PFSK-1 (cell line): ENCODE measurements around the gene TCF12.
A peak's percentile ranks its signal among the peaks of the same experiment; 100 is the strongest.

Experiments
- FOXP2 ChIP-seq: optimal IDR thresholded peaks from 2 replicates; pipeline ENCODE3; 2011; ENCODE audit warnings: borderline replicate concordance, control low read depth, inconsistent platforms; ENCODE audit not compliant: insufficient read depth; ENCODE audit errors: extremely low read length, extremely low read depth
- POLR2AphosphoS5 ChIP-seq: IDR thresholded peaks from 2 replicates; pipeline ENCODE4 v1.6.1; 2012; ENCODE audit warnings: low read depth, mild to moderate bottlenecking, control low read depth, low read length, moderate library complexity
- SIN3A ChIP-seq: IDR thresholded peaks from 2 replicates; pipeline ENCODE4 v1.6.1; 2012; ENCODE audit warnings: mild to moderate bottlenecking, low read length, moderate library complexity, borderline replicate concordance; ENCODE audit not compliant: insufficient read depth
- TAF1 ChIP-seq: IDR thresholded peaks from 2 replicates; pipeline ENCODE4 v1.6.1; 2012; ENCODE audit warnings: low read length, control low read depth, borderline replicate concordance; ENCODE audit not compliant: insufficient read depth
- TF ChIP-seq, protein P1 (sequence below), 2 experiments: IDR thresholded peaks; 2 replicates each; pipeline versions ENCODE4 v1.6.1 to v1.8.0; 2011 to 2012; ENCODE audit warnings: low read depth in 2 of 2, low read length in 2 of 2, control low read depth in 1 of 2, inconsistent platforms in 1 of 2, mild to moderate bottlenecking in 1 of 2, moderate library complexity in 1 of 2; ENCODE audit not compliant: insufficient read depth in 1 of 2

Gene TCF12

DNA sequence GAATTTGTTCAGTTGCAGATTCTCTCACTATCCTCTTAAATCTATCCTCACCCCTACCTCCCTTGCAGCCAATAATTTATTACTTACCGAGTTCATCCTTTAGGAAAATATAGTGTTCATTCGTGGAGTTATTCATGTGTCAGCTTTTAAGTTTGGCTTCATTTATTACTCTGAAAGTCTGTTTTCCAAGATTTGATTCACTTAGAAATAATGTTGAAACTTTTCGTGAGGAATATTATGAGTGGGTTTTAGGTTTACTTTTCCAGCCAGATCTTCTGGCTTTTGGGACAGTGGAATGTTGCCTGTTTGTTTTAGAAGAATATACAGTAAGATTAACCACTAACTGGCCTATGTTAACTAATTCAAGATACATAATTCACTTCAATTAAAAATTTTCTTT lies 296.9 kb downstream of the TCF12 start:
- TF ChIP-seq TAF1: no peak
- no peak for TF ChIP-seq SIN3A

DNA sequence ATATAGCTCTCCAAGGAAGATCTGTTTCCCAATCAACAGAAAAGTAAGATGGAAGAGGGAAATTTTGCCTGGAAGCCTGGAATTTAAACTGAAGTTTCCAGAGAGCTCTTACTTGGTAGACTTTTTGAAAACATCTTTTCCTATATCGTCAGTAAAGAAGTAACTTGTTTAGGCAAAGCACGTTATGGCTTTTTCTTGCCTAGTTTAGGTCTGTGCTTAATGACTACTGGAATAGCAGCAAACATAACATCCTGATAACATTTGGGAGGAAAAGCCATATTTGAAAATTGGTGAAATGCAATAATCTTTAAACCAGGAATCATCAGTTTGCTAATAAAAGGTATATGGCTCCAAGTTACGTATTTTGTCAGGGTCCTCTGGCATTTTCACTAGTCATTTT lies 297.4 kb downstream of the TCF12 start:
- TF ChIP-seq, protein P1, sequence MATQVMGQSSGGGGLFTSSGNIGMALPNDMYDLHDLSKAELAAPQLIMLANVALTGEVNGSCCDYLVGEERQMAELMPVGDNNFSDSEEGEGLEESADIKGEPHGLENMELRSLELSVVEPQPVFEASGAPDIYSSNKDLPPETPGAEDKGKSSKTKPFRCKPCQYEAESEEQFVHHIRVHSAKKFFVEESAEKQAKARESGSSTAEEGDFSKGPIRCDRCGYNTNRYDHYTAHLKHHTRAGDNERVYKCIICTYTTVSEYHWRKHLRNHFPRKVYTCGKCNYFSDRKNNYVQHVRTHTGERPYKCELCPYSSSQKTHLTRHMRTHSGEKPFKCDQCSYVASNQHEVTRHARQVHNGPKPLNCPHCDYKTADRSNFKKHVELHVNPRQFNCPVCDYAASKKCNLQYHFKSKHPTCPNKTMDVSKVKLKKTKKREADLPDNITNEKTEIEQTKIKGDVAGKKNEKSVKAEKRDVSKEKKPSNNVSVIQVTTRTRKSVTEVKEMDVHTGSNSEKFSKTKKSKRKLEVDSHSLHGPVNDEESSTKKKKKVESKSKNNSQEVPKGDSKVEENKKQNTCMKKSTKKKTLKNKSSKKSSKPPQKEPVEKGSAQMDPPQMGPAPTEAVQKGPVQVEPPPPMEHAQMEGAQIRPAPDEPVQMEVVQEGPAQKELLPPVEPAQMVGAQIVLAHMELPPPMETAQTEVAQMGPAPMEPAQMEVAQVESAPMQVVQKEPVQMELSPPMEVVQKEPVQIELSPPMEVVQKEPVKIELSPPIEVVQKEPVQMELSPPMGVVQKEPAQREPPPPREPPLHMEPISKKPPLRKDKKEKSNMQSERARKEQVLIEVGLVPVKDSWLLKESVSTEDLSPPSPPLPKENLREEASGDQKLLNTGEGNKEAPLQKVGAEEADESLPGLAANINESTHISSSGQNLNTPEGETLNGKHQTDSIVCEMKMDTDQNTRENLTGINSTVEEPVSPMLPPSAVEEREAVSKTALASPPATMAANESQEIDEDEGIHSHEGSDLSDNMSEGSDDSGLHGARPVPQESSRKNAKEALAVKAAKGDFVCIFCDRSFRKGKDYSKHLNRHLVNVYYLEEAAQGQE (IDR thresholded peaks at IDR 0.05; ENCODE audit: insufficient read depth in 1 of 2, low read depth in 2 of 2, low read length in 2 of 2): no peak
- TF ChIP-seq POLR2AphosphoS5 (no peak), TAF1 (no peak), SIN3A (no peak), FOXP2 (no peak)

DNA sequence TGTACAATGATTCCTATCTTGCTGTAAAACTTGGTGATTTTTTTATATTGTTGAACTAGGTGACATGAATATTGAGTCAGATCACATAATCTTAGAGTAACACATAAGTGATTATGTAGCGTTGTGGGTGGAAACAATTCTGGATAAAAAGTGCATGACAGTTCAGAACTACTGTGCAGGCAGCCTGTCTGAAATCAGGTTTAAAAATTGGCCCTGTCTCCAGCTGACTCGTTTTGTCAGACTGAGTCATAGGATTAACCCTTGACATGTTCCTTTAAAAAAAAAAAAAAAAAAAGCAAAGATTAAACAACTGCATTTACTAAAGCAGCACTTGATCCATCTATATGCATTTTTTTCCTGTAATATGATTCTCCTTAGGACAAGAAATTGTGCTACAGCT lies 297.8 kb downstream of the TCF12 start:
- no peak for TF ChIP-seq TAF1
- no peak for TF ChIP-seq POLR2AphosphoS5
- TF ChIP-seq, protein P1 (IDR thresholded peaks at IDR 0.05; ENCODE audit: insufficient read depth in 1 of 2, low read depth in 2 of 2, low read length in 2 of 2): no peak
- TF ChIP-seq SIN3A: peak; percentile 61; the same call in 1 of the 2 replicates

DNA sequence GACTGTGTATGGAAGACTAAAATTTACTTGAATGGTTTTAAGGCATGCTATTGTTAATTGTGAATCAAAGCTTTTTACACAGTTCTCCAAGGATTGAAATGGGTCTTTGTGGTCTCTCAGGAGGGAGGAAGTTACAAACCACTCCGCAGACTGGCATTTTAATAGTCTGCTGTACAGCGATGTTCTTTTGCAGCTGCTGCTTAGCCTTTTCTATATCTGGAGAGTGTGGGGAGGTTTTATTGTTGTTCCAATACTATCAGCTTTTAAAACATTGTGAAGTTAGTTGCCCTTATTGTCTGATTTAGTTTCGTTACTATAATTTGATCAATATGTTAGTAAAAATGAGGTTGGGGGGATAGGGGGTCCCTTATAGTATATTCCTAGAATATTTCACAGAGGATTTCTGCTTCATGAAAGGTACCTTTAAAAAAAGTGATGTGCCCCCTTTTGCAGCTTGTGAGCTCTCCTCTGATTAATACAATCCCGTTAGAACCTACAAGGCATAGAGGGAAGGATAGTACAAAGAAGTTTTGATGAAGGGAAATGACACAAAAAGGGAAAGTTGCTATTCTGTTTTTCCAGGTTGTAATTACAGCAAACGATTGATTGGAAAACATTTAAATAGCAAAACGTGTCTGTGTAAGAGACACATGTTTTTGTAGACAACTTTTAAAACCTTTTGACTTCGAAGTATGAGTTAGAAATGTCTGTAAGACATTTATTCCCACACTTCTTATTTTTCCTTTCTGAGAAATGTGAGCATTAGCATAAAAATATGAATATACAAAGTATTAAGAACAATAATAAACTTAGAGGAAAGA lies 299.5 kb downstream of the TCF12 start:
- TF ChIP-seq, protein P1 (IDR thresholded peaks at IDR 0.05; ENCODE audit: insufficient read depth in 1 of 2, low read depth in 2 of 2, low read length in 2 of 2): no peak
- TF ChIP-seq TAF1: no peak
- no peak for TF ChIP-seq SIN3A
- no peak for TF ChIP-seq FOXP2
- TF ChIP-seq POLR2AphosphoS5: no peak

DNA sequence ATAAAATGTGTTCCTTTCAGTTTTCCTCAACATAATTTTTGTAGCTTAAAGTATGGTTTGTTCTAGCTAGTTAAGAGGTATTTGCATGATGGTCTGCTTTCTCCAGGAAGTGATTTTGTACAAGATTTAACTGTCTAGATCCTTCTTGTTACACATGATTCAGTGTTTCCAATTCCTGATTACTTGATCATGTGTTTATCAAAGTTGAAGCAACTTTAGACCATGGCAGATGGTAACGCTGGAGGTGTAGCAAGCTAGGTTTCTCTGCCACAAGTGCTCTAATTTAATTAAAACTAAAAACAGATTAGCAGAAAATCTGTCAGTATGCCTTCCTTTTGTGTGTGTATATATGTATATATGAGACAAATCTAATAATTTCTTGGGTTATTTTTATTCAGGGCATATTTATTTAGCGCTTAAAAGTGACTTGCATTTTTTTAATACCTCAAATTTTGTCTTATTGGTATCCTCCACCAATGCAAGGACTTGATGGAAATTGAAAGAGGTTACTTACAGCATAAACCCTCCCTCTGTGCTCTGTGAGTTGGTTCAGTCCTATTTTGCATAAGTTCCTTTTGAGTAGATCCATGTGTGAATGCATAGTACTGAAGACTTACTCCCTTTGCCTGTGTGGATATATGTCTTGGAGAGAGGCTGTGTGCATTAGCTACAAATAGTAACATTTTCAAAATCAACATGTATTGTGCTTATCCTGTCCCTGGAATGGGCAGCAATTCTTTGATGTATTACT lies 300.6 kb downstream of the TCF12 start:
- TF ChIP-seq SIN3A (no peak; the same call in 1 of the 2 replicates), POLR2AphosphoS5 (peak; percentile 81)

DNA sequence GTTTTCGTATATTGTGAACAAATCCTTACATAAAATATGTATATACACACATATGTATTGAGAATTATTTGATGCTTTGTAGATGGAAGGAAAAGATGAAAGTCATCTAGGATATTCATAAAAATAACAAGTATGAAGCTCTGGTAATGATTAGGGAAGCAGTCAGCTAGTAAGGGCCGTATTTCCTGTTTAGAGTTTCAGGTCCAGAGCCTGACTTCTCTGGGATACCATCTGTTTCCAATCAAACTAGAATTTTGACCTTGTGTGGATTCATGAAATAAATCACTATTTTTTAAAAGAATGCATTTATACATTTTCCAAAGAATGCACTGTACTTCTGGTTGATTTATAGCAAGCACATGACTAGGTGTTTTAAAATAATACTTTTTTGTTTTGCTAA lies 301.8 kb downstream of the TCF12 start:
- TF ChIP-seq SIN3A: no peak
- 0 out of 2 replicates have a peak, but pooled peaks have one; percentile 12 for TF ChIP-seq POLR2AphosphoS5
